ENCODE measurements around the gene SLC4A8.
A peak's percentile ranks its signal among the peaks of the same experiment; 100 is the strongest.

Gene SLC4A8

DNA sequence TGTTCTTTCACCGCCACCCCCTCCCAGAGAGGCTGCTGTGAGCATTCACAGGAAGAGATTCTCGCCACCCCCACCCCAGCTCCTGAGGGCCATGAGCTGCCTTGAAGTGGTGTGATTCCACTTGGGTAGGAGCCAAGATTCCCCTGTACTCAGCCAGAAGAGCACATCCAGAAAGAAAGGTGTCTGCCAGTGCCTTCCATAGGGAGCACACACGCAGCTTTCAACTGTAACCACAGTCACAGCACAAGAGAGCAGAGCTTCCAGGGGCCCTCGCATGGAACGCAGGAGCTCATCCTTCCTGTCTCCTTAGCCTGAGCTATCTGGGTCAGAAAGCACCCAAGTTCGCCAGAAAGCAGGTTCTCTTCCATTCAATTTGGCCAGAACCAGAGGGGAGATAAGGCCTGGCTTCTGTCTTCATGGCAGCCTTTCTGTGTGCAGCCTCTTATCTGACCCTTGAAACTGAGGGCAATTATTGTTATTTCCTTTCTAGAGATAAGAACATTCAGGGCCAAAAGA is 99.8 kb downstream of the SLC4A8 start:
- no peak for DNase-seq (ENCODE audit: low read depth in 1 of 2, low spot score in 1 of 2)

- DNase-seq (ENCODE audit: low read depth in 1 of 2, low spot score in 1 of 2), result no peak
Measured at GRCh38 chr12:51525518-51525917, 100.9 kb downstream of the SLC4A8 start.

DNA sequence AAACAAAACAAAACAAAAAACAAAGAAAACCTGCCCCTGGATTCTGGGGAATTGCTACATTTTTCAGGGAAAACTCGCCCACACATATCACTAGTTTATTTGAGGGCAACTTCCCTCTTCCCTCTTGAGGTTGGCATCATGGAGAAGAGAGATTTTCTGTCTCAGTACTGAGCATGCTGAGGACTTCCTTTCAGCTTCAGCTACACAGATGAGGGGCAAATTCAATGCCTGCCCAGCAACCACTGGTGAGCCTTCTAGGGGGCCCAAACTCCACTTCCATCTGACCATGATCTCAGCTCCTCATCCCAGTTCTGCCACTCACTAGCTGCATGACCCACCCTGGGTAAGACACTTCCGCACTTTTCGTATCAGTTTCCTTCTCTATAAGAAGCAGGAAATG is 103.3 kb downstream of the SLC4A8 start:
- DNase-seq (ENCODE audit: low read depth in 1 of 2, low spot score in 1 of 2), result no peak

DNA sequence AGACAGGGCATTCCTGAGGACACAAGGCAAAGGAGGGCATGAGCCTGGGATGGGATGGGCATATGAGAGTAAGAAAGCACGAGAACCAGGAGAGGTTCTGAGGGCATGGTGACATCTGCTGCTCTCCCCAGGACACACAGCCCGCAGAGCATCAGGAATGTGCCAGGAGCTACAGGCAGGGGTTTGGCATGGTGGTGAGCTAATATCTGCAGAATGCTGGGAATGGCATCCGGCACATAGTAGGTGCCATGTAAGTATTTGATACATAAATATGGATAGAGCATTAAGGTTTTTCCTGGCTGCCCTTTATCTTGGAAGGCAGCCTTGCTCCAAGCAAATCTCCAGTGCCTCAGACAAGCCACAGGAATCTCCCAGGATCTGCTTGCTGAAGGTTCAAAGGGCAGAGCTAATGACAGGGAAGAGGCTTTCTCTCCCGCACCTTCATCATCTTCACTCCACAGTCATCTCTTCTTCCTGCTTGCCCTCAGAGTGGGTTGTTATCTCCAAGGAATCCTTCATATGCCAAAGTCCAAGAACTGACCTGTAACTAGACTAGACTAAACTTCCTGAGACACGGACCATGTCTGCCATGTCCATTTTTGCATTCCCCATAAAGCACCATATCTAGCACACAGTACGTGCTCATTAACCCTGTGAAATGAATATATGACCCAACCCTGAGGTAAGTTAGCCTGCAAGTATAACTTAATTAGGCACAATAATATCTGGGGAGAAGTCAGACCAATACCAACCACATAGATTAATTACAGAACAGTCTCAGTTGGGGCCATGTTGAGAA is 104.4 kb downstream of the SLC4A8 start:
- DNase-seq (ENCODE audit: low read depth in 1 of 2, low spot score in 1 of 2), result no peak

- DNase-seq (ENCODE audit: low read depth in 1 of 2, low spot score in 1 of 2), result no peak
Measured at GRCh38 chr12:51529651-51529970, 105.0 kb downstream of the SLC4A8 start.

GRCh38 chr12:51530208-51530607 is 105.6 kb downstream of the SLC4A8 start:
- DNase-seq (ENCODE audit: low read depth in 1 of 2, low spot score in 1 of 2), result no peak

GRCh38 chr12:51531284-51531977 is 106.8 kb downstream of the SLC4A8 start:
- DNase-seq (ENCODE audit: low read depth in 1 of 2, low spot score in 1 of 2), result no peak

DNA sequence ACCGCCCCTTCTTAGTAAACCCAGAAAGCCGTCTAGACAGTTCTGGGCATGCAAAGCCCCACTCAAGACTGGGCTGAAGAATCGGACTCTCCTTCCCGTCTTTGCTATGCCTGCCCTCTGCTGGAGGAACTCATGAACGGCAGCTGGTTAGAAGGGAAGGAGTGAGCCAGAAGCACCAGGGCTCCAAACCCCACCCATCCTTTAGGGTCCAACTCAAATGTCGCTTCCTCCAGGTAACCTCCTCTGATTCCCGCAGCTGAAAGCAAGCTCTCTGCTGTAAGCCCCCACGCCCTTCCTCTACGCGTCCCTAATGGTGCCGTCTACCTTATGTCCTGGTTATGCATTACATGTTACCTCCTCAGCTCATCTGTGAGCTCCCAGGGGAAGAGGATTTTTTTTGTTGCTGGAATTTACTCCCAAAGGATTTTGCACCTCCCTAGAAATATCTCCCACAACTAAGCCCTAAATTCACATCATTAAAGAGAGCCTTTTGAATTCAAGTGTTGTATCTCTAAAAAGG is 107.4 kb downstream of the SLC4A8 start:
- DNase-seq (ENCODE audit: low read depth in 1 of 2, low spot score in 1 of 2), result peak; percentile 38 to 47

DNA sequence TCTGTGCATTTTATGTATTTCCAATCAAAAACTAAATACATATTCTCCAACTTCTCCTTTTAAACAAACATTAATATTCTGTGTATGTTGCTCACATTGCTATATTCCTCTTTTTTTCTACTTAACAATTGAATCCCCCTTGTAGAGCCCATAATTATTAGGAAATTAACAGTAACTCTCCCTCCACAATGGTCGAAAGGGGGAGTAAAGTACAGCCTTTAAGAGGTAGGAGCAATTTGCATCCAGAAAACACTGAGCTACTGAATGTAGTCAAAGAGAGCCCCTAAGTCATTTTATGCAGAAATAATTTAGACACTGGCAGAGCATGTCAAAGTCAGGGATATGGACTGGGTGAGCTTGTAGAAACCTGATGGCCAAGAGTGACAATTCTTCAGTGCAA is 109.2 kb downstream of the SLC4A8 start:
- no peak for DNase-seq (ENCODE audit: low read depth in 1 of 2, low spot score in 1 of 2)

DNA sequence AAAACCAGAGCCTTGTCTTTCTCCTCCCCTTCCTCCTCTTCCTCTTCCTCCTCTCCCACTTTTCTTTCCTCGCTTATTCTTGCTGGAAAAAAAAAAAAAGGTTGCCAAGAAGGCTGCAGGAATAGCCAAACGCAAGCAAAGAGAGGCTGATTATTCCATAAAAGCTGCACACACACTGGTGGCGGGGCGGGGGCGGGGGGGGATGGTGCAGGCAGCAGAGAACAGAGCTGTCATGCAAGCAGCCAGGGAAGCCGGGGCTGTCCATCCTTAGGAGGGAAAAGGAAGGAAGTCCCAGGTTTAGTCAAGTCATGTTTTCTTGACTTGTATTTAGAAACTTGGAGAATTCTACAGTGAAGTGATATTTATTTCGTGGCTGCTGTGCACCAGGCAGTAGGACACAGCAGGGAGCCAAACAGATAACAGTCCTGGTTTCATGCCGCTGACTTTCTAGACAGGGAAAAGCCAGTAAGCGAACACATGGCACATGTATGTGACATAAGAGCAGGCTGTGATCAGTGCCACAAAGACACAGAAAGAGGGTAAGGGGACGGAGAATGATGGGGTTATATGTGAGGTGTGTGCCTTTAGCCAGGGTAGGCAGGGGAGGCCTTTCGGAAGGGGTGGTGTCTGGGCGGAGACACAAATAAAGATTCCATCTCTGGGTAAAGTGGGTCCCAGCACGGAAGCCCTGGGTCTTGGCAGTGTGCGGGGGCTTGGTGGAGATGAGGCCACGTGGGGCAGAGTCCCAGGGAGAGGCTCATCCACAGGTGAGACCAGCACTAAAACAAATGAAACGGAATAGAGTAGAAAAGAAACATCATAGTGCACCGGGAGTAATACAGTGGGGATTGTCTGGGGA is 109.8 kb downstream of the SLC4A8 start:
- DNase-seq (ENCODE audit: low read depth in 1 of 2, low spot score in 1 of 2), result no peak

GRCh38 chr12:51536159-51536558 is 111.5 kb downstream of the SLC4A8 start:
- DNase-seq (ENCODE audit: low read depth in 1 of 2, low spot score in 1 of 2), result no peak

DNA sequence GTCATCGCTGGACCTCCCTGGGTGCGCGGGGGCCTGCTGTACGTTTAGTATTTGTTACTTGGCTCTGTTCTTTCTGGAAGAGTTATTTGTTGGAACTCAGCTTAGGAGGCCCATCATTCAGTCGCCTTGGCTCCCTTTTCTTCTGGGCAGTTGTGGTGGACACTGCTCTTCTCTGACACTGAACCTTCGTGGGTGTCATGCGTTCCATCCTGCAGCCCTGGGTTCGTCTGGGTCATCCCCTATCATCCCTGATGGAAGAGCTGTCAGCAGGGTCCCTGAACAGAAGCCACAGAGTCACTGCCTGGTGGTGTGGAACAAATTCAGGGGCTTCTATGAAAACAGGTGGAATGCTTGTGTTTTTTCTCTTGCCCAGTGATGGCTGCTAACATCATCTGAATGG is 113.5 kb downstream of the SLC4A8 start:
- no peak for DNase-seq (ENCODE audit: low read depth in 1 of 2, low spot score in 1 of 2)

DNA sequence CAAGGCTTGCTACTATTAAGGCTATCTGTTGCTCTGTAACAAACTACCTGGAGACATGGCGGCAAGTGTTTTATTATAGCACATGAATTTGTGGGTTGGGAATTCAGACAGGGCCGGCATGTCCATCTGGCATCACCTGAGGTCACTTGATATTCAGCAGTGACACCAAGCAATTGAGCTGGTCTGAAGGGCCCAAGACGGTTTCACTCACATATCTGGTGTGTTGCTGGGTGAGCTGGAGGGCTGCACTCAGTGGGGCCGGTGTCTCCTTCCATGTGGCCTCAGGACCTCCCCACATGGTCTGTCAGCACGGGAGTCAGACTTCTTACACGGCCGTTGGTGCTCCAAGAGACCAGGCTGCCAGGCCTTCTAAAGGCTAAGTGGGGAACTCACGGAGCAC is 114.0 kb downstream of the SLC4A8 start:
- no peak for DNase-seq (ENCODE audit: low read depth in 1 of 2, low spot score in 1 of 2)

DNA sequence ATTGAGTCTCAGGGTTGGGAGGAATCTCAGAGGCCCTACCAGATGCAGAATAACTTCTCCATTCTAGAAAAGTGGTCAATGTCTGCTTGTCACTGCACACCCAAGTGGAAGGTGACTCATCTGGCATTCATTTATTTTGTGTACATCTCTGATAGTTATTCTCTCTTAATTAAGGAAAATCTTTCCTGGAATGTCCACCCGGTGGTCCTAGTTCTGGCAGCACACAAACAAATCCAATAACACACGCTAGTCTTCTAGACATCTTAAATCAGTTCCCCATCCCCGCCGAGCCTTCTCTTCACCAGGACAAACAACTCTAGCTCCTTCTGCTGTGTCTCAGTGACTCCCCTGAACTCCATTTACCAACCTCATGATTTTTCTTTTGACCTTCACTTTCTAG is 116.4 kb downstream of the SLC4A8 start:
- DNase-seq (ENCODE audit: low read depth in 1 of 2, low spot score in 1 of 2), result no peak

DNA sequence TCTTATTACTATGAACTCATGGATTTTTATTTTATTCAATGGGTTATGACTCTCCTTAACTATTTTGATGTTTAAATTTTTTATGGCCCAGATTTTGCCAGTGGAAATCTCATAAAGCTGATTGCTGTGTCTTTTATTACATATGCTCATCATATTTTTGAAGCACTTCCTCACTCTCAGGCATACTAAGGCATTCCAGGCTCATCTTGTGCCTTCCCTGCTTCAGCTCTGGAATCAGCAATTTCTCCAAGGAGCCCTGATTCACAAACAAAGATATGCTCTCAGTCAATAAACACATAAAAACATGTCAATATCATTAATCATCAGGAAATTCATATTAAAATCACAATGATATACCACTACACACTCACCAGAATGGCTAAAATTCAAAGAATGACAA is 121.5 kb downstream of the SLC4A8 start:
- no peak for DNase-seq (ENCODE audit: low read depth in 1 of 2, low spot score in 1 of 2)

GRCh38 chr12:51547606-51548005 is 123.0 kb downstream of the SLC4A8 start:
- no peak for DNase-seq (ENCODE audit: low read depth in 1 of 2, low spot score in 1 of 2)

DNA sequence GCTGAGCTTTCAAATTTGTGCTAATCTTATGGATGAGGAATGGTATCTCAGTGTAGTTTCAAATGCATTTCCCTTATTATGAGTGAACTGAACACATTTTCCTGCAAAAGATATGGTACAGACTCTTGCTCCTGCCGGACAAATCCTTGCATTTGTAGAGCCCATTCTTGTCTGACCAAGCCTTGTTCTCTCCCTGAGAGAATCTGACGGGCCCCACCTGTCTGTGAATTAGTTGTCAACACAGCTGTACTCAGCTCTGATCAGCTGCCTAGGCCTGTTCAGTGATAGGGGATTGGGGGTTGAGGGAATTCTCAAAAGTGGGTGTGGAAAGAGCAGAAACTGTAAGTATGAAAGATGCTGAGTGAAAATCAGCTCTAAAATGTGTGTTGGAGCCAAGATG is 123.6 kb downstream of the SLC4A8 start:
- DNase-seq (ENCODE audit: low read depth in 1 of 2, low spot score in 1 of 2), result no peak

DNA sequence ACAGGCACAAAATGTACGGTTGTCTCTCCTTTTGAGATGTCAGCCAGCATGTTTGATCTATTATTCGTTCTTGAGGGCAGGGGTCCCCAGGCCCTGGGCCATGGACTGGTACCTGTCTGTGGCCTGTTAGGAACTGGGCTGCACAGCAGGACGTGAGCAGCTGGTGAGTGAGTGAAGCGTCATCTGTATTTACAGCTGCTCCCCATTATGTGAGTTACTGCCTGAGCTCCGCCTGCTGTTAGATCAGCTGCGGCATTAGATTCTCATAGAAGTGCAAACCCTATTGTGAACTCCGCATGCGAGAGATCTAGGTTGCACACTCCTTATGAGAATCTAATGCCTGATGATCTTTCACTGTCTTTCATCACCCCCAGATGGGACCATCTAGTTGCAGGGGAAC is 125.0 kb downstream of the SLC4A8 start:
- no peak for DNase-seq (ENCODE audit: low read depth in 1 of 2, low spot score in 1 of 2)

Measured in activated T-helper 1 cell treated with anti-CD3 and anti-CD28 coated beads, Interleukin-2, amount 50 U/mL, for 16 hours (primary cell).